GM06990 (cell line): ENCODE measurements around the gene BAMBI.

Source experiments
- DNase-seq: peaks from one replicate; pipeline ENCODE4 v3.0.0-alpha.2; 2011; ENCODE audit not compliant: insufficient read length; ENCODE audit errors: extremely low read depth
- H3K27me3 ChIP-seq: replicated peaks from 2 replicates; pipeline ENCODE4 v1.6.0; 2011; ENCODE audit warnings: low read length; ENCODE audit not compliant: control insufficient read depth, insufficient read depth
- H3K36me3 ChIP-seq: 2 replicates; pipeline ENCODE4 v1.5.1; 2011; ENCODE audit warnings: low read length; ENCODE audit not compliant: control insufficient read depth, insufficient read depth
- H3K4me3 ChIP-seq: replicated peaks from 2 replicates; pipeline ENCODE4 v1.5.1; 2011; ENCODE audit warnings: low read depth, mild to moderate bottlenecking, control low read depth, low read length
- TF ChIP-seq, protein P1 (sequence below): IDR thresholded peaks from 2 replicates; pipeline ENCODE4 v1.5.1; 2011; ENCODE audit warnings: low read length, control low read depth, mild to moderate bottlenecking, inconsistent platforms; ENCODE audit not compliant: insufficient read depth, poor library complexity, severe bottlenecking

BAMBI gene

DNA sequence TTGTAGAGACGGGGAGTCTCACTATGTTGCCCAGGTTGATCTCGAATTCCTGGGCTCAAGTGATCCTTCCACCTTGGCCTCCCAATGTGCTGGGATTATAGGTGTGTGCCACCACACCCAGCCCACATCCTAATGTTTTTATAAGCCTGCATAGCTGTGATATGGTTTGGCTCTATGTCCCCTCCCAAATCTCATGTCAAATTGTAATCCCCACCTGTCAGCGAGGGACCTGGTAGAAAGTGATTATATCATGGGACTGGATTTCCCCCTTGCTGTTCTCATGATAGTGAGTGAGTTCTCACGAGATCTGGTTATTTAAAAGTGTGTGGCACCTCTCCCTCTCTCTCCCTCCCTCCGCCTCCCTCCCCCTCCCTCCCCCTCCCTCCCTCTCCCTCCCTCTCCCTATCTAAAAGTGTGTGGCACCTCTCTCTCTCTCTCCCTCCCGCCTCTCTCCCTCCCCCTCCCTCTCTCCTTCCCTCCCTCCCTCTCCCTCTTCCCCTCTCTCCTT is 13.9 kb downstream of the BAMBI start:
- Histone ChIP-seq H3K36me3 (no peaks in the 10 kb centered on the region), H3K27me3 (no peaks in the 10 kb centered on the region), H3K4me3 (no peak overlapping the region)
- TF ChIP-seq, protein P1, sequence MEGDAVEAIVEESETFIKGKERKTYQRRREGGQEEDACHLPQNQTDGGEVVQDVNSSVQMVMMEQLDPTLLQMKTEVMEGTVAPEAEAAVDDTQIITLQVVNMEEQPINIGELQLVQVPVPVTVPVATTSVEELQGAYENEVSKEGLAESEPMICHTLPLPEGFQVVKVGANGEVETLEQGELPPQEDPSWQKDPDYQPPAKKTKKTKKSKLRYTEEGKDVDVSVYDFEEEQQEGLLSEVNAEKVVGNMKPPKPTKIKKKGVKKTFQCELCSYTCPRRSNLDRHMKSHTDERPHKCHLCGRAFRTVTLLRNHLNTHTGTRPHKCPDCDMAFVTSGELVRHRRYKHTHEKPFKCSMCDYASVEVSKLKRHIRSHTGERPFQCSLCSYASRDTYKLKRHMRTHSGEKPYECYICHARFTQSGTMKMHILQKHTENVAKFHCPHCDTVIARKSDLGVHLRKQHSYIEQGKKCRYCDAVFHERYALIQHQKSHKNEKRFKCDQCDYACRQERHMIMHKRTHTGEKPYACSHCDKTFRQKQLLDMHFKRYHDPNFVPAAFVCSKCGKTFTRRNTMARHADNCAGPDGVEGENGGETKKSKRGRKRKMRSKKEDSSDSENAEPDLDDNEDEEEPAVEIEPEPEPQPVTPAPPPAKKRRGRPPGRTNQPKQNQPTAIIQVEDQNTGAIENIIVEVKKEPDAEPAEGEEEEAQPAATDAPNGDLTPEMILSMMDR, result no peak
- no peak for DNase-seq

DNA sequence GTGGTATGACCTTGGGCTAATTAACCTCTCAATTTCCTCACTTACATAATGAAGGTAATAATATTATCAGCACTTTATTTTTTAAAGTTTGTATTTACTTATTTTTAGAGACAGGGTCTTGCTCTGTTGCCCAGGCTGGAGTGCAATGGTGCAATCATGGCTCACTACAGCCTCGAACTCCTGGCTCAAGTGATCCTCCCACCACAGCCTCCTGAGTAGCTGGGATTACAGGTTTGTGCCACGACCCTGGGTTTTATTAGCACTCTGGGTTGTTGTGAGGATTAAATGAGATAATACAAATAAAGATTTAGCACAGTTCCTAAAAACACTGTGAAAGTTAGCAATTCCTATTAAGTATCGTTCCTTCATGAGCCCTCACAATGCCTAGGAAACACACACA is 14.7 kb downstream of the BAMBI start:
- Histone ChIP-seq H3K27me3 (no peaks in the 10 kb centered on the region), H3K4me3 (no peak overlapping the region), H3K36me3 (no peaks in the 10 kb centered on the region)
- TF ChIP-seq, protein P1, result no peak
- no peak for DNase-seq

DNA sequence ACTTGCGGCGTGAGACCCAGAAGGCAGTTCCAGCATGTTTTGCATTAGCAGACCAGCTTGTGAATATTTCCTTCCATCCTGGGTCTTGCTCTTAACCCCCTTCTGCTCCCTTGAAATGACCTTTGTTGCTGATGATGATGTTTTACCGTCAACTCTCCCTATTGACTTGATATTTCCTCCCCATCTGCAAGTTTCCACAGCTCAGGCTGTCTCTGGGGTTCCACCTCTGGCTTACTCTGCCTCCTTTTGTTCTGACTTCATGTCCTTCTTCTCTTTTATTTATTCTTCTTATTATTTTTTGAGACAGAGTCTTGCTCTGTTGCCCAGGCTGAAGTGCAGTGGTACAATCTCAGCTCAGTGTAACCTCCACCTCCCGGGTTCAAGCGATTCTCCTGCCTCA is 17.2 kb downstream of the BAMBI start:
- H3K36me3 ChIP-seq, result no peaks in the 10 kb centered on the region
- no peaks in the 10 kb centered on the region for H3K27me3 ChIP-seq
- no peak for DNase-seq
- no peak overlapping the region for H3K4me3 ChIP-seq
- TF ChIP-seq, protein P1, result no peak

DNA sequence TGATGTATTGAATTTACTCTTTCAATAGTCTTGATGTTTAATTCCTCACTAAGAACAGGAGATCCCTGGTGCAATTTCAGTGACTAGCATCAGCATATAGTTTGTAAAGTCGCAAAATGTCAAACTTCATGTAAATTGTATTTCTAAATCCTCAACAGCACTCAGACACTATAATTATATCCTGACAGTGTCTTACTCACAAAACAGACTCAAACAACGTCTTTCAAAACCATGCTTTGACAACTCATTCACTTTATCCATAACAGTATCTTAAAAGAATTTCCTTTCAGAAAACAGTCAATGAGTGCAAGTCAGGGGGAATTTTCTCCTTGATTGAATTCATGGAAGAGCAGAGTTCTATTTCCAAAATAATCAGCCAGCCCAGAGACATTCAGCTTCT is 20.8 kb downstream of the BAMBI start:
- H3K27me3 ChIP-seq, result no peaks in the 10 kb centered on the region
- H3K36me3 ChIP-seq, result no peaks in the 10 kb centered on the region
- TF ChIP-seq, protein P1, result no peak
- no peak overlapping the region for H3K4me3 ChIP-seq
- DNase-seq, result no peak

DNA sequence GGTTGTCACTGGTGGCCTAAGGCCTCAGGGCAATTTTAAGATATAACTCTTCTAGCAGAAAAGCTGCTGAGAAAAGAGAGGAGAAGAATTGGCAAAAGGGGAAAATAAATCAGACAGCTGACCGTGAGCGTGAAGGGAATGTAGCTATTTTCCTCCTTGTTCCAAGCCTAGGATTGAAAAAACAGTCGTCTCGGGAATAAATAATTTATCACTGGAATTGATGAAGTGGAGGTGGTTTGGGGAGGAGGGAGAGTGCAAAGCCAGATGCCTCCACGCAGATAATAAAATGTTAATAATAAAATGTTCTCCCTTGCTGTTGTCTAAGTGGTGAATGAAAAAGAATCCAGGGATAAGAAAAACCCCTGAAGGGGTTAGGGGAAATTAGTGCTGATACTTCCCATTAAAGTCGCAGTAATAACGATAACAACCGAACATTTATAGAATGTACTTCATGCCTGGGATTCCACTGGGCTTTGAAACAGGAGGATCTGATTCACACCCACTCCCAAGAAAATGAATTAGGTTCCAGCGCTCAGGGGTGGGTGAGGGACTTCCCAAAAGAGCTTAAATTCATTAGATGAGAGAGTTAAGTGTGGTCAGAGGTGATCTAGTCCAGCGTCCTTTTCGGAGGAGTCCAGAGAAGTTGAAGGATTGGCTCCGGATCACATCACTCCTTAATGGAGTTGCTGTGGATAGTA is 27.3 kb downstream of the BAMBI start:
- Histone ChIP-seq H3K36me3 (no peaks in the 10 kb centered on the region), H3K27me3 (no peaks in the 10 kb centered on the region), H3K4me3 (no peak overlapping the region)
- TF ChIP-seq, protein P1, result no peak
- DNase-seq, result no peak
